Thyroid gland (tissue), 4 donors: ENCODE data around the gene WDFY4. TPM values are rescaled to one million over a fixed set of nuclear protein-coding genes. Genes with fewer than 3 reads are reported as not detected.

Experiments
- DNase-seq, 2 donors: peaks; one replicate each; pipeline ENCODE4 v3.0.0-alpha.2; 2019
- H3K27ac ChIP-seq, 3 donors: fragments of 200-600 bp; sonication (generic); 1 replicate in 2 of 3; 2 replicates in 1 of 3; pipeline ENCODE4 v1.5.1; 2016 to 2019; ENCODE audit warnings: mild to moderate bottlenecking in 1 of 3, moderate library complexity in 1 of 3
- H3K27me3 ChIP-seq: fragments of 200-600 bp; sonication (generic); one replicate; pipeline ENCODE4 v1.5.1; 2019
- H3K36me3 ChIP-seq, 2 donors: fragments of 200-600 bp; sonication (generic); one replicate each; pipeline ENCODE4 v1.5.1; 2016 to 2019
- H3K4me1 ChIP-seq, 2 donors: fragments of 200-600 bp; sonication (generic); one replicate each; pipeline ENCODE4 v1.5.1; 2017 to 2019
- H3K4me3 ChIP-seq, 3 donors: fragments of 200-600 bp; sonication (generic); replicated peaks in 1 of 3; 1 replicate in 2 of 3; 2 replicates in 1 of 3; pipeline ENCODE4 v1.5.1; 2016; ENCODE audit warnings: mild to moderate bottlenecking in 1 of 3
- H3K9me3 ChIP-seq: fragments of 200-600 bp; sonication (generic); one replicate; pipeline ENCODE4 v1.5.1; 2017
- CTCF ChIP-seq, 6 experiments: fragments of 200-600 bp in 3 of 6; fragments of 450-650 bp in 3 of 6; sonication (generic) in 3 of 6; IDR thresholded peaks; one replicate each; pipeline ENCODE4 v1.5.1; 2016 to 2019; ENCODE audit warnings: antibody characterized with exemption in 6 of 6, mild to moderate bottlenecking in 2 of 6, inconsistent platforms in 1 of 6, moderate library complexity in 1 of 6
- POLR2A ChIP-seq, 2 donors: fragments of 450-650 bp; IDR thresholded peaks; one replicate each; pipeline ENCODE4 v1.6.1; 2017; ENCODE audit warnings: antibody characterized with exemption in 2 of 2, mild to moderate bottlenecking in 2 of 2, moderate library complexity in 1 of 2
- WGBS, 2 donors: methylation state at CpG; one replicate each; pipeline ENCODE4 v1.1.5; 2017; 5-methylcytosine and 5-hydroxymethylcytosine counted together
- intact Hi-C: fragments of 100-400 bp; cut with DNase I; formaldehyde crosslinking; loops from one replicate; pipeline ENCODE4 v1.15.1; 2023
- total RNA-seq, 4 donors: library from RNA; depleted of rRNA; stranded (reverse); fragments of >200 nt; gene quantifications; one replicate each; pipeline ENCODE4 v1.2.3, GENCODE V29; 2016

WDFY4 gene
- total RNA-seq, 4 donors from 2014 or later: 1.0 to 3.5 (median 1.2) TPM

- Histone ChIP-seq H3K27me3 (no peaks in the 10 kb centered on the region), H3K9me3 (no peaks in the 10 kb centered on the region), H3K4me3 (no peak overlapping the region), H3K4me1 (no peaks in the 10 kb centered on the region), H3K36me3 (no peaks in the 10 kb centered on the region), H3K27ac (no peak overlapping the region)
- no peak for TF ChIP-seq POLR2A (IDR thresholded peaks at IDR 0.05)
- TF ChIP-seq CTCF (IDR thresholded peaks at IDR 0.05): no peak
- intact Hi-C loops: no loop called here
- 92 to 94% methylated on average over 4 of the region's 4 CpGs for WGBS, 2 donors
- DNase-seq: no peak
Observed at GRCh38 chr10:48775206-48775517, 90.5 kb downstream of the WDFY4 start.

- intact Hi-C loops: no loop called here
- DNase-seq: no peak
Observed at GRCh38 chr10:48776005-48776522, 91.4 kb downstream of the WDFY4 start.

GRCh38 chr10:48776528-48776927 lies 91.9 kb downstream of the WDFY4 start:
- no peak overlapping the region for H3K4me3 ChIP-seq
- no peaks in the 10 kb centered on the region for H3K36me3 ChIP-seq
- TF ChIP-seq CTCF (IDR thresholded peaks at IDR 0.05) (no peak), POLR2A (IDR thresholded peaks at IDR 0.05) (no peak)
- DNase-seq: no peak
- H3K27ac ChIP-seq: no peak overlapping the region
- intact Hi-C loops: no loop called here
- H3K9me3 ChIP-seq: no peaks in the 10 kb centered on the region
- 67 to 90% methylated on average over 9 of the region's 9 CpGs for WGBS, 2 donors
- H3K4me1 ChIP-seq: no peaks in the 10 kb centered on the region
- H3K27me3 ChIP-seq: no peaks in the 10 kb centered on the region

More at GRCh38 chr10:48776005-48776522, 91.4 kb downstream of the WDFY4 start:
- no peaks in the 10 kb centered on the region for H3K9me3 ChIP-seq
- no peak overlapping the region for H3K4me3 ChIP-seq
- 80 to 86% methylated on average over 5 of the region's 5 CpGs for WGBS, 2 donors
- no peak for TF ChIP-seq CTCF (IDR thresholded peaks at IDR 0.05)
- TF ChIP-seq POLR2A (IDR thresholded peaks at IDR 0.05): no peak
- no peaks in the 10 kb centered on the region for H3K36me3 ChIP-seq
- no peaks in the 10 kb centered on the region for H3K27me3 ChIP-seq
- no peaks in the 10 kb centered on the region for H3K4me1 ChIP-seq
- H3K27ac ChIP-seq: no peak overlapping the region

- 88 to 93% methylated on average over 3 of the region's 3 CpGs for WGBS, 2 donors
Observed at GRCh38 chr10:48777110-48777509, 92.4 kb downstream of the WDFY4 start.

More at GRCh38 chr10:48777110-48777509, 92.4 kb downstream of the WDFY4 start:
- Histone ChIP-seq H3K4me1 (no peaks in the 10 kb centered on the region), H3K27me3 (no peaks in the 10 kb centered on the region), H3K9me3 (no peaks in the 10 kb centered on the region), H3K4me3 (no peak overlapping the region), H3K36me3 (no peaks in the 10 kb centered on the region), H3K27ac (no peak overlapping the region)
- DNase-seq: no peak
- no peak for TF ChIP-seq CTCF (IDR thresholded peaks at IDR 0.05)
- no peak for TF ChIP-seq POLR2A (IDR thresholded peaks at IDR 0.05)
- intact Hi-C loops: no loop called here
